ENCODE data around the gene ATP13A4.

DNA sequence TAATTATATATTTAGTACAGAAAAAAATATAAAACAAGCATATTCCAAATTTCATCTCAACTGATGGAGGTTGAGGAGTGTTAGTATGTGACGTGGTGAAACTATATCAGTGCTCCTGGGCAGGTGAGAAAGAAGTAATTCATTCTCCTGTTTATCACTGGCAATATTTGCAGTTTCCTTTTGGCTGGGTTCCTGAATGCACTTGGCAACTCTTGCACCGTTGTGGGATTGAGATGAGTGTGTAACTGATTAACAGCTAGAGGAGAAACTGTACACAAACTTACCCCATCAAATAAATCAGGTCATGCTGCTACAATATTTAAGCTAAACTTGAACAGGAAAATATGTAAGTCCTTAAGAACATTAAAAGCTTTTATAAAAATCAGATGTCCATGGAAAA lies 2.1 kb upstream of the ATP13A4 start:
- TF ChIP-seq, protein P1, sequence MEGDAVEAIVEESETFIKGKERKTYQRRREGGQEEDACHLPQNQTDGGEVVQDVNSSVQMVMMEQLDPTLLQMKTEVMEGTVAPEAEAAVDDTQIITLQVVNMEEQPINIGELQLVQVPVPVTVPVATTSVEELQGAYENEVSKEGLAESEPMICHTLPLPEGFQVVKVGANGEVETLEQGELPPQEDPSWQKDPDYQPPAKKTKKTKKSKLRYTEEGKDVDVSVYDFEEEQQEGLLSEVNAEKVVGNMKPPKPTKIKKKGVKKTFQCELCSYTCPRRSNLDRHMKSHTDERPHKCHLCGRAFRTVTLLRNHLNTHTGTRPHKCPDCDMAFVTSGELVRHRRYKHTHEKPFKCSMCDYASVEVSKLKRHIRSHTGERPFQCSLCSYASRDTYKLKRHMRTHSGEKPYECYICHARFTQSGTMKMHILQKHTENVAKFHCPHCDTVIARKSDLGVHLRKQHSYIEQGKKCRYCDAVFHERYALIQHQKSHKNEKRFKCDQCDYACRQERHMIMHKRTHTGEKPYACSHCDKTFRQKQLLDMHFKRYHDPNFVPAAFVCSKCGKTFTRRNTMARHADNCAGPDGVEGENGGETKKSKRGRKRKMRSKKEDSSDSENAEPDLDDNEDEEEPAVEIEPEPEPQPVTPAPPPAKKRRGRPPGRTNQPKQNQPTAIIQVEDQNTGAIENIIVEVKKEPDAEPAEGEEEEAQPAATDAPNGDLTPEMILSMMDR (IDR thresholded peaks at IDR 0.05), result no peak
- TF ChIP-seq POLR2A (IDR thresholded peaks at IDR 0.05), result peak in 1 of 3 donors; percentile 11
